Measurements from ENCODE around the gene NMNAT2.

The NMNAT2 gene

DNA sequence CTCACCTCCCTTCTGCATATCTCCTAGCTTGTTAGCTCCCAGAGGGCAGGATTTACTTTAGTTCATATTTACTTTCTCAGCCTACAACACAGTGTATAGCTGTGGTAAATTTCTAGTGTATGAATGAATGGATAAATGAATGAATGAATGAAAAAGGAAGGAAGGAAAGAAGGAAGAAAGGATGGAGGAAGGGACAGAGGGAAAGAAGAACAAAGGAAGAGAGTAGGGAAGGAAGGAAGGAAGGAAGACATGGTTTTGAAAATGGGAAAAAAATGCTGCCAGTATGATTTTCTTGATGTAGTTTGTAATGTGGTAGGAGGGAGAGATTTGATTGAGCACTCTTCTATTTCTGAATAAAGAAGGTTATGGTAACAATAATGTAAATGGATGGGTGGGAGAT, 185.1 kb downstream of the NMNAT2 start:
- no peak for DNase-seq

DNA sequence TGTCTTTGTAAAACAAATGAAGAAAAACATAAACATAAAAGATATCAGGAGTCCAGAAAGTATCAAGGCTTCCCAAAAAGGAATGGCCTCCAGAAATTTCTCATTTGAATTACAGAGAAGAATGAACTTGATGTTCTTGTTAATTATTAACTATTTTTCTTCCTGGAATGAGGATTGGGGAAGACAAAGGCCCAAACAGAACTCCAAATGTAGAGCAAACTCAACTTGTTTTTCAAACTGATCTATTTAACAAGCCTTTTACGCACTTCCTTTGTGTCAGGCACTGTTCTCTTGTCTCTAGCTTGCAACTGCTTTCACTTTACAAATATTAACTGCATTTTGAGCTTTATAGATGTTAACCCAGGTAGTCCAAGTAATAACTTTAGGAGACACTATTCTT, 186.6 kb downstream of the NMNAT2 start:
- no peak for DNase-seq

GRCh38 chr1:183230413-183230812, 187.8 kb downstream of the NMNAT2 start:
- no peak for DNase-seq

DNA sequence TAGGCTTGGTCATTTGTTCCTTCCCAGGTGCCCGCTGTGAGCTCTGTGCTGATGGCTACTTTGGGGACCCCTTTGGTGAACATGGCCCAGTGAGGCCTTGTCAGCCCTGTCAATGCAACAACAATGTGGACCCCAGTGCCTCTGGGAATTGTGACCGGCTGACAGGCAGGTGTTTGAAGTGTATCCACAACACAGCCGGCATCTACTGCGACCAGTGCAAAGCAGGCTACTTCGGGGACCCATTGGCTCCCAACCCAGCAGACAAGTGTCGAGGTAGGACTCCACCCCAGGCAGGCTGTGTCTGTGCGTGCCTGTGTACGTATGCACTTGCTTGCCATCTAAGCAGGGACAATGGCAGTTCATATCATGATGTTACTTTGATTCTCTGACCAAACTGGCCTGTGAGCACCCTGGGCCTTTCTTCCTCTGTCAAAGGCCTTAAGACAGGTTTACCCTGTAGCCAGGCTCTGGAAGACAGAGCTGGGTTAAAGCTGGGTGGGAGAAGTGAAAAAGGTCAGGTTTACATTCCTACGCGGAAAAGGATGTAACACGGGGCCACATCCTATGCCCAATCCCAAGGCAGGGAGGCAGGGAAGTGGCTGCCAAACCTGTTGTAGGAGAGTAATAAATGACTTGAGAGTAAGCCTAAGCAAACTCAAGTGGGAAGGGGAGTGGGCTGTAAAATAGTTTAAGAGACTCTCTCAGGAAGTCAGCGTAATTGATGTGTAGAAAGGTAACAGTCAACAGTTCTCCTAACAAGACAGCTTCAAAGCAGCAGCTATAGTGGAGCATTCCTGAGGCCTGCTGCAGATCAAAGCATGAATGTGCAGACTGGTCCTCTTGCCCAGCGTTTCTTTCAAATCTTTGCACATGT, 189.6 kb downstream of the NMNAT2 start:
- DNase-seq: no peak

- peak; percentile 56 for DNase-seq
Observed at GRCh38 chr1:183227422-183228346, 190.5 kb downstream of the NMNAT2 start.

DNA sequence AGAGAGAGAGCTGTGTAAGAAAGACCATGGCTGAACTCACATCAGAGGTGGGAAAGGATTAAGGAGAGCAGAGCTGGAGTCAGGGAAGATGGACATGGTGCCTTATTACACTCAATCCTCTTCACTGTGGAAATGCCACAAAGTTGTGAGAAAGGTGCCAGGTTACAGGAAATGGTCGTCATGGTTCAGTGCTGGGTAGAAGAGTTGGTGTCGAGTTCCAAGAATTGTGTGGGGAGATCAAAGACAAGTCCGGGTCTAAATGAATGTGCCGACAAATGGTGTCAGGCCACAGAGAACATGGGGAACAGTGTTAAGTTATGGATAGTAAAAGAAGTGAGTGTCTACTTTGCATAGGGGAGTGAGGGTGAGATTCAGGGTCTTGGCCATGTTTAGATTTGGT, 191.2 kb downstream of the NMNAT2 start:
- no peak for DNase-seq

DNA sequence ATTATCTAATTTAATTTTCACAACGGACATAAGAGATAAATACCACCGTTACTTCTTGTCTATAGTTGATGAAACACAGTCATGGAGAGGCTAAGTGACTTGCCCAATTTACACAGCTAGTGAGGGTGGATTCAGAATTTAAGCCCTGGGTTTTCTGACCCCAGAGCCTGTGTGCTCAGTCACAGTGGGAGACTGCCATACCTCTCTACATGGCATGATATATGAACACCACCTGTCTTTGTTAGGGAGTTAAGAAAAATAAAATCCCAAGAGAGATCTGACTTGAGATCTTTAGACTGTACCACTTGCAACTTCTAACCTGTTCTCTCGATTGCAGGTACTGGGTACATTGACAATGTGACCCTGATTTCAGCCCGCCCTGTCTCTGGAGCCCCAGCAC, 191.8 kb downstream of the NMNAT2 start:
- no peak for DNase-seq

GRCh38 chr1:183223467-183223866, 194.7 kb downstream of the NMNAT2 start:
- DNase-seq: no peak

- no peak for DNase-seq
Observed at GRCh38 chr1:183222909-183223308, 195.3 kb downstream of the NMNAT2 start.

DNA sequence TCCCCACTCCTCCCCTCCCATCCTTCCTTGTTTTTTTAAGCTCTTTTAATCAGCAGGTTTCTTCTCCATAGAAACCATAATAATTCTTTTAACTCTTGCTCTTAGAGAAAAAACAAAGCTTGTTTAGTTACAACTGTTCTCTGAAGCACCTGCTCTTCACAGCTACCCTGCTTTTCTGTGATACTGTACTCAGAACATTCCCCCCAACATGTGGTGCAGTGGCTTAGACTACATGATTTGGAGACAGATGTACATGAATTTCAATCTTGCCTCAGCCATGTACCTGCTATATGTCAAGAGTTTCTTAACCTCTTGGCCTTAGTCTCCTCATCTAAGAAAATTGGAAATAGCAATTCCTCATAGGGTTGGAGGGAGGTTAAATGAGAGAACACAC, 198.6 kb downstream of the NMNAT2 start:
- no peak for DNase-seq

- DNase-seq: peak; percentile 41
Observed at GRCh38 chr1:183218971-183219615, 199.1 kb downstream of the NMNAT2 start.

DNA sequence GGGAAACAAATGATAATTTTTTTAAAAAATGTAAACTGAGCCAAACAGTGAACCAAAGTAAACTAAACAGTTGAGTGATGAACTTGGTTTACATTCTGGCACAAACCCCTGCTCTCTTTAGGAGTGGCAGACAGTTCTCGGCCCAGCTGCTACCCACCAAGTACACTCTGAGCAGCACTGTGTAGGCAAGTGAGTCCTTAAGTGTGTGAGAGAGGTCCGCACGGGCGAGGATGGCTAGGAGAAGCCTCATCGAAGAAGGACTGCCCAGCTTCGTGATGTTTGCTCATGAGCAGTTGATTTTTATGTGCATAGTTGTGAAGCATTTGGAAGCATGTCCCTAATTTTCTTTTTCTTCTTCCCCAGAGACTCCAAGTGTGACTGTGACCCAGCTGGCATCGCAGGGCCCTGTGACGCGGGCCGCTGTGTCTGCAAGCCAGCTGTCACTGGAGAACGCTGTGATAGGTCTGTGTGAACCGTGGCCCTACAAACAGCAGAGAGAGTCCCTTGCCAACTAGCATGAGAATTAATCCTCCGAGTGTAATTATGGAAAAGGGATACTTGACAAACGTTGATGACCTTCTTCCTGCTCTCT, 200.1 kb downstream of the NMNAT2 start:
- no peak for DNase-seq

- no peak for DNase-seq
Observed at GRCh38 chr1:183215936-183216335, 202.2 kb downstream of the NMNAT2 start.

DNA sequence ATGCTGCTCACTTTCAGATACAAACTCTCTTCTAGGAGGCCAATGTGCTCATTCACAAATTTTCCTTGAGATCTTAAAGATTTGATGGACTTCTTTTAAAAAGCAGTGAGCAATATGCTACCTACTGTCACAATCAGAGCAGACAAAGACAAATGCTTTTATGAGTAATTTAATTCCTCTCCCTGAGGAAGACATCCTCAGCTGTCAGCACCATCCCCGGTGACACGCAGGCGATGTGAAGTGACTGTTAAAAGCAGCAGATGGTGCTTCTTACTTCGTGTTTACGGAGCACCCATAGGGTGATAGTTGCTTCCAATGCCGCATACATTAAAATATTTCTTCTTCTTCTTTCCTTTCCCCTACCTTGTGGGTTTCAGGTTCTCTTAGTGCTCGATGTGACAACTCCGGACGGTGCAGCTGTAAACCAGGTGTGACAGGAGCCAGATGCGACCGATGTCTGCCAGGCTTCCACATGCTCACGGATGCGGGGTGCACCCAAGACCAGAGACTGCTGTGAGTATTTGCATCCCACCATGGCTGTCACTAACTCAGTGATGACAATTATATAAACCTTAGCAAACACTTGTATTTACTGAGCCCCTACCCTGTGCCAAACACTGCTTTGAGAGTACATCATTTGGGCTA, 203.0 kb downstream of the NMNAT2 start:
- no peak for DNase-seq

DNA sequence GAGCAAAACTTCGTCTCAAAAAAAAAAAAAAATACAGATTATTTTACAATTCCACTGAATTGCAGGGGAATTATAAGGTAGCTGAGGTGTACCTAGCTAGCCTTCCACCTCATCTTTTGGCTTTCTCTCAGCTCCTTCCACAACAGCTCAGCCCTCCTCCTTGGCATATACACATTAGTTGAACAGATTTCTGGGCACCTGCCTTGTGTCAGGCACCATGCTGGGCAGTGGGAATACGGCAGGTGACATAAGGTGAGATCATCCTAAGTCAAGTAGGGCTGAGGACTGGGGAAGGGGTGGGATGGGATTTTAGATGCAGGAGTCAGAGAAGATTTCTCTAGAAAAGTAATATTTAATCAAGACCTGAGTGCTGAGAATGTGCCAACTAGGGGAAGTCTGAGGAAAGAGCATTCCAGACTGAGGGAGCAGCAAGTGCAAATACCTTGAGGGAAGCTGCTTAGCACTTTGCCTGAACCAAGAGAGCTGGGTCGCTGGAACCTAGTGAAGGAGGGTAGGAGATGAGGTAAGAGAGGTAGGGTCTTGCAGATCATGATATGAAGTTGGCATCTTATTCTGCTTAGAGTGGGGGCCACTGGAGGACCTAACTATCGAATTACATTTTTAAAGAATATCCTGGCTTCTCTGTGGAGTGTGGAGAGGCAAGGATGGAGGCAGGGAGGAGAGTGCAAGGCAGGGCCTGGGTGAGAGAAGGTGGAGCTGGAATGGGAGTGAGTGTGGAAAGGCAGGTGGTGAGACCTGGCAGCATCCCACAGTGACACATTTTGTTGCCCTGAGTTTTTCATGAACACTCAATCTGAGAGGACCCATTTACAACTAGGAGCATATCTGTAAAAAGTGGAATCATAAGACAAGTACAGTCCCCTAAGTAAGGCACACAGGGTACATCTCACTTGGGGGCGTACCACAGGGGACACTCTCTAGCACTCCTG, 203.9 kb downstream of the NMNAT2 start:
- no peak for DNase-seq

- DNase-seq: no peak
Observed at GRCh38 chr1:183212870-183213269, 205.3 kb downstream of the NMNAT2 start.

DNA sequence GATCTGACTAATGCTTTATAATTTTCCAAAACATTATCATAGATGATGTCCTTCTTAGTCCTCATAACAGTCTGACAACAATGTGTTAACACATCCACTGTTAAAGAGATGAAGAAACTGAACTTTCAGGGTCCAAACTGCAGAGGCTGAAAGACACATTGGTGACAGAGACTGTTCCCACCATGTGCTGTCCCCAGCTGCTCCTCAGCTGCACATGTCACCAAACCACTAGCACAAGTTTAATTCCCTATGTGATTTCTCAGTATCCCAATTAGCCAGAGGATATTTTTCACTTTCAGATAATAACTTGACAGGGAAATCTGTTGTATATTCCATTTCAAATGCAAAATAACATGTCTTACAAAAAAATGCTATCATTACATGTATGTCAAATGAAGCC, 207.5 kb downstream of the NMNAT2 start:
- no peak for DNase-seq

GRCh38 chr1:183209533-183210158, 208.5 kb downstream of the NMNAT2 start:
- no peak for DNase-seq

DNA sequence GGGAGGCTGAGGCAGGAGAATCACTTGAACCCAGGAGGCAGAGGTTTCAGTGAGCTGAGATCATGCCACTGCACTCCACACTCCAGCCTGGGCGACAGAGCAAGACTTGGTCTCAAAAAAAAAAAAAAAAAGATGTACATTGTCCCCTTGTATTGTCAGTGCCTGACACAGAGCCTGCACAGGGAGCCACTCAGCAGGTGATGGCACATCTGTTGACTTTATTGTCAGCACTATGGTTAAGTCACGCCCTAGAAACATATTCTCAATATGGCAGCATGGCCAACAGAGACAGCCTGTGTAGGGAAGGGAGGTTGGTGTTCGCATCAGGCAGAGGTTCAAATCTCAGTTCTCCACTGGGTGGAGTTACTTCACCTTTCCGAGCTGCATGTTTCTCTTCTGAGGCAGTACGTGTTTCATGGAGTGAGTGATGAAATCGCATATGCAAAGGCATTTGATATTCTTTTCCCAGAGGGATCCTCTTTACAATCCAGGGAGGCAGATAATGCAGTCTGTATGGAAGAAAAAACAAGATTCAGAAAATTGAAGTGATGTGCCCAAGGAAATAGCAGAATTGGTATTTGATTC, 211.6 kb downstream of the NMNAT2 start:
- DNase-seq: no peak

DNA sequence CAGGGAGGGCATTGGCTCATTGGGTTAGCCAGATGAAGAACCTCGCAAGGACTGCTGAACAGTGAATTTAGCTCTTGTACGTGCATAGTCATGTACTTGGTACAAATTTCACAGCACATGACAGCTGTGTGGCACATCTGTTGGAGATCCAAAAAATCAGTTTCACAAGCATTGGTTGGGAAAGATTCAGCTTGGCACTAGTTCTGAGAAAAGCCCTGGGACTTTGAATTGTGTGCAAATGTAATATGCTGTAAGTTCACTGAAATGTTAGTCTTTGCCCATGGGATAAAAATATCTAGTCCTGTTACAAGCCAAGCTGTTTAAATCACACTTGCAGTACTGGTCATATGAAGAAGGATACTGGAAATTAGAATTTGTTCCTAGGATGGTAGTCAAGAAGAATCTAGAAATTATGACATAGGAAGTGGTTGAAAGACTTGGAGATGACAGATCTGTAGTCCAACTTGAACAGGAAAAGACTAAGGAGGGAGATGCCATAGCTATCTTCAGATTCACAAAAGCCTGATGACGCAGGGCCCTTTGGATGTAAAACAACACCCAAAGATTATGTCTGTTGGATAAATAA, 212.9 kb downstream of the NMNAT2 start:
- no peak for DNase-seq
